Transverse colon (tissue), 4 donors: ENCODE measurements around the gene ZNF341.

Source experiments
- CTCF ChIP-seq, 5 experiments: fragments of 200-600 bp in 3 of 5; fragments of 450-650 bp in 2 of 5; sonication (generic) in 3 of 5; IDR thresholded peaks; 1 replicate in 2 of 5; 2 replicates in 3 of 5; pipeline ENCODE4 v1.5.1; 2016 to 2017; ENCODE audit warnings: antibody characterized with exemption in 5 of 5, inconsistent platforms in 3 of 5, mild to moderate bottlenecking in 2 of 5, moderate library complexity in 1 of 5
- EP300 ChIP-seq: sonication (generic); formaldehyde crosslinking; IDR thresholded peaks from one replicate; pipeline ENCODE4 v1.6.1; 2017; ENCODE audit warnings: antibody characterized with exemption, low read depth
- POLR2A ChIP-seq: fragments of 450-650 bp; IDR thresholded peaks from one replicate; pipeline ENCODE4 v1.6.1; 2016; ENCODE audit warnings: antibody characterized with exemption, mild to moderate bottlenecking, moderate library complexity
- POLR2AphosphoS5 ChIP-seq, 3 donors: sonication (generic); formaldehyde crosslinking; IDR thresholded peaks; one replicate each; pipeline ENCODE4 v1.6.1; 2016; ENCODE audit warnings: antibody characterized with exemption in 3 of 3

GRCh38 chr20:33817411-33817810, 85.6 kb downstream of the ZNF341 start:
- TF ChIP-seq EP300, result no peak
- TF ChIP-seq POLR2A, result no peak
- TF ChIP-seq POLR2AphosphoS5 (IDR thresholded peaks at IDR 0.05), result no peak
- TF ChIP-seq CTCF (IDR thresholded peaks at IDR 0.05), result no peak
